GM23248 (cell line): ENCODE measurements around the gene DHDDS. TPM values are rescaled to one million over a fixed set of nuclear protein-coding genes. Genes with fewer than 3 reads are reported as not detected.

ENCODE experiments used
- DNase-seq: peaks from one replicate; pipeline ENCODE4 v3.0.0-alpha.2; 2015
- H2AFZ ChIP-seq: fragments of 200-600 bp; sonication (generic); 2 replicates; pipeline ENCODE4 v1.6.1; 2016; ENCODE audit warnings: antibody characterized with exemption
- H3F3A ChIP-seq: fragments of 200-600 bp; sonication (generic); 2 replicates; pipeline ENCODE4 v1.6.1; 2016; ENCODE audit warnings: mild to moderate bottlenecking, antibody characterized with exemption, mixed run types; ENCODE audit not compliant: insufficient read depth
- H3K27ac ChIP-seq: fragments of 200-600 bp; sonication (generic); 2 replicates; pipeline ENCODE4 v1.5.1; 2016; ENCODE audit warnings: mild to moderate bottlenecking
- H3K27me3 ChIP-seq: fragments of 200-600 bp; sonication (generic); replicated peaks from 2 replicates; pipeline ENCODE4 v1.6.1; 2016; ENCODE audit warnings: mild to moderate bottlenecking; ENCODE audit not compliant: insufficient read depth
- H3K36me3 ChIP-seq: fragments of 200-600 bp; sonication (generic); 2 replicates; pipeline ENCODE4 v1.6.1; 2016; ENCODE audit warnings: low read depth, mild to moderate bottlenecking
- H3K4me1 ChIP-seq: fragments of 200-600 bp; sonication (generic); 2 replicates; pipeline ENCODE4 v1.6.1; 2016; ENCODE audit warnings: mild to moderate bottlenecking; ENCODE audit not compliant: insufficient read depth
- H3K4me2 ChIP-seq: fragments of 200-600 bp; sonication (generic); one replicate; pipeline ENCODE4 v1.6.1; 2016; ENCODE audit warnings: mild to moderate bottlenecking; ENCODE audit not compliant: unreplicated experiment
- H3K4me3 ChIP-seq: fragments of 200-600 bp; sonication (generic); 2 replicates; pipeline ENCODE4 v1.5.1; 2016; ENCODE audit warnings: mild to moderate bottlenecking
- H3K79me2 ChIP-seq: fragments of 200-600 bp; sonication (generic); 2 replicates; pipeline ENCODE4 v1.6.1; 2016; ENCODE audit warnings: mild to moderate bottlenecking; ENCODE audit not compliant: insufficient read depth
- H3K9ac ChIP-seq: fragments of 200-600 bp; sonication (generic); 2 replicates; pipeline ENCODE4 v1.6.1; 2016; ENCODE audit warnings: mild to moderate bottlenecking
- H3K9me2 ChIP-seq: fragments of 200-600 bp; sonication (generic); 2 replicates; pipeline ENCODE4 v1.6.1; 2016; ENCODE audit warnings: mixed run types, mild to moderate bottlenecking, moderate library complexity; ENCODE audit not compliant: insufficient read depth
- H3K9me3 ChIP-seq: fragments of 200-600 bp; sonication (generic); one replicate; pipeline ENCODE4 v1.6.1; 2017; ENCODE audit warnings: low read depth
- H4K20me1 ChIP-seq: fragments of 200-600 bp; sonication (generic); 2 replicates; pipeline ENCODE4 v1.6.0; 2016; ENCODE audit not compliant: insufficient read depth
- EZH2 ChIP-seq: fragments of 200-600 bp; sonication (generic); IDR thresholded peaks from 2 replicates; pipeline ENCODE4 v1.6.1; 2018; ENCODE audit warnings: antibody characterized with exemption, mild to moderate bottlenecking; ENCODE audit not compliant: insufficient read depth, poor library complexity, severe bottlenecking
- EZH2phosphoT487 ChIP-seq: fragments of 200-600 bp; sonication (generic); IDR thresholded peaks from 2 replicates; pipeline ENCODE4 v1.6.1; 2018; ENCODE audit warnings: antibody characterized with exemption, moderate library complexity, mild to moderate bottlenecking, low read depth; ENCODE audit not compliant: insufficient read depth
- WGBS, 2 experiments: methylation state at CpG; one replicate each; pipeline ENCODE4 v1.1.6; 2015 to 2017; ENCODE audit warnings: low lambda C conversion rate in 2 of 2, low coverage in 1 of 2; ENCODE audit errors: missing lambda C conversion rate in 2 of 2; 5-methylcytosine and 5-hydroxymethylcytosine counted together
- in situ Hi-C: fragments of 300-500 bp; cut with MboI; formaldehyde crosslinking; loops from 2 replicates; pipeline ENCODE4 v1.15.0; 2020
- polyA plus RNA-seq: library from polyadenylated mRNA; unstranded; fragments of >200 nt; fragmentation: Nextera tagmentation; extraction: Ambion mirVana; gene quantifications from 2 replicates; pipeline ENCODE4 v1.2.1, GENCODE V29; 2016
- total RNA-seq: library from RNA; depleted of rRNA; stranded (reverse); fragments of >200 nt; shearing (Covaris generic); gene quantifications from 2 replicates; pipeline ENCODE4 v1.2.3, GENCODE V29; 2014

DHDDS gene
- total and polyA plus RNA-seq, 2 experiments from 2014 or later = 46.9 to 50.8 TPM

- in situ Hi-C loops = no loop called here
- peaks cover 36% of the 10 kb centered on the region for H3K36me3 ChIP-seq
Observed at GRCh38 chr1:26452459-26453183, 20.5 kb downstream of the DHDDS start.

GRCh38 chr1:26459148-26459547, 27.0 kb downstream of the DHDDS start:
- H3K27ac ChIP-seq = no peak overlapping the region

More at GRCh38 chr1:26452459-26453183, 20.5 kb downstream of the DHDDS start:
- Histone ChIP-seq H3K27ac (no peak overlapping the region), H3K79me2 (no peaks in the 10 kb centered on the region), H3K9me2 (no peaks in the 10 kb centered on the region), H3K4me3 (no peak overlapping the region), H3K4me1 (no peaks in the 10 kb centered on the region), H3K4me2 (no peak overlapping the region), H3K27me3 (no peaks in the 10 kb centered on the region), H3K9ac (no peak overlapping the region), H2AFZ (no peak overlapping the region), H4K20me1 (no peaks in the 10 kb centered on the region), H3K9me3 (no peaks in the 10 kb centered on the region), H3F3A (no peaks in the 10 kb centered on the region)
- TF ChIP-seq EZH2 (no peak), EZH2phosphoT487 (no peak)
- WGBS, 2 experiments = 96 to 97% methylated on average over 5 of the region's 5 CpGs
- no peak for DNase-seq

GRCh38 chr1:26459573-26460031, 27.5 kb downstream of the DHDDS start:
- WGBS, 2 experiments = 69 to 72% methylated on average over 3 of the region's 3 CpGs

More at GRCh38 chr1:26459148-26459547, 27.0 kb downstream of the DHDDS start:
- no peak overlapping the region for H3K9ac ChIP-seq
- no peak overlapping the region for H2AFZ ChIP-seq
- H3K27me3 ChIP-seq = no peaks in the 10 kb centered on the region
- H3F3A ChIP-seq = no peaks in the 10 kb centered on the region; the same call in 1 of the 2 replicates
- no peaks in the 10 kb centered on the region for H3K9me2 ChIP-seq
- no peaks in the 10 kb centered on the region for H3K79me2 ChIP-seq
- WGBS, 2 experiments = 92 to 95% methylated on average over 1 of the region's 1 CpG
- no peaks in the 10 kb centered on the region for H3K4me1 ChIP-seq
- H3K36me3 ChIP-seq = peaks cover 53% of the 10 kb centered on the region; the same call in 1 of the 2 replicates
- no peaks in the 10 kb centered on the region for H4K20me1 ChIP-seq
- TF ChIP-seq EZH2phosphoT487 (no peak), EZH2 (no peak)
- H3K9me3 ChIP-seq = no peaks in the 10 kb centered on the region
- no peak overlapping the region for H3K4me2 ChIP-seq
- no peak overlapping the region for H3K4me3 ChIP-seq
- in situ Hi-C loops = no loop called here
- DNase-seq = no peak

GRCh38 chr1:26468911-26469310, 36.8 kb downstream of the DHDDS start:
- peaks cover 22% of the 10 kb centered on the region for H3K36me3 ChIP-seq
- peaks cover 10% of the 10 kb centered on the region for H3K4me1 ChIP-seq
- 42 to 52% methylated on average over 10 of the region's 10 CpGs for WGBS, 2 experiments
- no peaks in the 10 kb centered on the region for H3K9me2 ChIP-seq
- H3F3A ChIP-seq = peaks cover 19% of the 10 kb centered on the region
- H4K20me1 ChIP-seq = 0 out of 2 replicates have a peak, but pooled peaks cover 8% of the 10 kb centered on the region
- H3K4me2 ChIP-seq = no peak overlapping the region
- no peaks in the 10 kb centered on the region for H3K9me3 ChIP-seq
- H3K4me3 ChIP-seq = no peak overlapping the region
- no peak for TF ChIP-seq EZH2
- no peak for TF ChIP-seq EZH2phosphoT487
- H3K9ac ChIP-seq = no peak overlapping the region
- H3K79me2 ChIP-seq = peaks cover 9% of the 10 kb centered on the region
- in situ Hi-C loops = no loop called here
- DNase-seq = no peak
- H3K27me3 ChIP-seq = no peaks in the 10 kb centered on the region
- no peak overlapping the region for H2AFZ ChIP-seq
- no peak overlapping the region for H3K27ac ChIP-seq

More at GRCh38 chr1:26459573-26460031, 27.5 kb downstream of the DHDDS start:
- H4K20me1 ChIP-seq = no peaks in the 10 kb centered on the region
- peaks cover 56% of the 10 kb centered on the region; the same call in 1 of the 2 replicates for H3K36me3 ChIP-seq
- H3K9me2 ChIP-seq = no peaks in the 10 kb centered on the region
- no peak overlapping the region for H3K27ac ChIP-seq
- no peaks in the 10 kb centered on the region for H3K79me2 ChIP-seq
- H2AFZ ChIP-seq = no peak overlapping the region
- H3K4me3 ChIP-seq = no peak overlapping the region
- no peaks in the 10 kb centered on the region; the same call in 1 of the 2 replicates for H3F3A ChIP-seq
- H3K4me2 ChIP-seq = no peak overlapping the region
- H3K9ac ChIP-seq = no peak overlapping the region
- H3K9me3 ChIP-seq = no peaks in the 10 kb centered on the region
- DNase-seq = no peak
- H3K4me1 ChIP-seq = no peaks in the 10 kb centered on the region
- in situ Hi-C loops = no loop called here
- TF ChIP-seq EZH2 (no peak), EZH2phosphoT487 (no peak)
- no peaks in the 10 kb centered on the region for H3K27me3 ChIP-seq
